ENCODE measurements around the gene RIOK2. TPM values are rescaled to one million over a fixed set of nuclear protein-coding genes. Genes with fewer than 3 reads are reported as not detected.
A peak's percentile ranks its signal among the peaks of the same experiment; 100 is the strongest.

Gene RIOK2
- total RNA-seq, 1 donor: 37.6 TPM

GRCh38 chr5:97133101-97133500 lies 49.9 kb downstream of the RIOK2 start:
- TF ChIP-seq, protein P1, sequence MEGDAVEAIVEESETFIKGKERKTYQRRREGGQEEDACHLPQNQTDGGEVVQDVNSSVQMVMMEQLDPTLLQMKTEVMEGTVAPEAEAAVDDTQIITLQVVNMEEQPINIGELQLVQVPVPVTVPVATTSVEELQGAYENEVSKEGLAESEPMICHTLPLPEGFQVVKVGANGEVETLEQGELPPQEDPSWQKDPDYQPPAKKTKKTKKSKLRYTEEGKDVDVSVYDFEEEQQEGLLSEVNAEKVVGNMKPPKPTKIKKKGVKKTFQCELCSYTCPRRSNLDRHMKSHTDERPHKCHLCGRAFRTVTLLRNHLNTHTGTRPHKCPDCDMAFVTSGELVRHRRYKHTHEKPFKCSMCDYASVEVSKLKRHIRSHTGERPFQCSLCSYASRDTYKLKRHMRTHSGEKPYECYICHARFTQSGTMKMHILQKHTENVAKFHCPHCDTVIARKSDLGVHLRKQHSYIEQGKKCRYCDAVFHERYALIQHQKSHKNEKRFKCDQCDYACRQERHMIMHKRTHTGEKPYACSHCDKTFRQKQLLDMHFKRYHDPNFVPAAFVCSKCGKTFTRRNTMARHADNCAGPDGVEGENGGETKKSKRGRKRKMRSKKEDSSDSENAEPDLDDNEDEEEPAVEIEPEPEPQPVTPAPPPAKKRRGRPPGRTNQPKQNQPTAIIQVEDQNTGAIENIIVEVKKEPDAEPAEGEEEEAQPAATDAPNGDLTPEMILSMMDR (IDR thresholded peaks at IDR 0.05; ENCODE audit: insufficient read depth, low read depth, low read length): no peak
- DNase-seq (ENCODE audit: low read depth): no peak
- H3K4me3 ChIP-seq (ENCODE audit: low read depth, low read length): no peak overlapping the region

DNA sequence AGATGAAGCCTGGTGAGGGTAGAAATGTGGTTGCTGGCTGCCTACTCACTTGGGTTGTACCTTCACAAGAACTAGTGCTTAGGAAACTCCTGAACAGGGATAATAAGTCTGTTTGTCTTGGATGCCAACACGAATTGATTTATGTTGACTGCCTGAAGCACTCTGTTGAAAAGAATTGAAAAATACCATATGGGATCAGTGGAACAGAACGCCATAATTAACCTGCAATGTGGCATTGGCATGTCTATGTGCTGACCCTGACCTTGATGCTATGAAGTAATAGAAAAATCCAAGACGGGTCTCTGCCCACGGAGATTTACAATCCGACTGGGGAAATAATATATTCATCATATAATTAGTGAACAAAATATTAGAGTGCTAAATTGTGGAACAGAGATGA lies 51.1 kb downstream of the RIOK2 start:
- no peak overlapping the region for H3K4me3 ChIP-seq (ENCODE audit: low read depth, low read length)
- TF ChIP-seq, protein P1 (IDR thresholded peaks at IDR 0.05; ENCODE audit: insufficient read depth, low read depth, low read length): no peak
- DNase-seq (ENCODE audit: low read depth): no peak

DNA sequence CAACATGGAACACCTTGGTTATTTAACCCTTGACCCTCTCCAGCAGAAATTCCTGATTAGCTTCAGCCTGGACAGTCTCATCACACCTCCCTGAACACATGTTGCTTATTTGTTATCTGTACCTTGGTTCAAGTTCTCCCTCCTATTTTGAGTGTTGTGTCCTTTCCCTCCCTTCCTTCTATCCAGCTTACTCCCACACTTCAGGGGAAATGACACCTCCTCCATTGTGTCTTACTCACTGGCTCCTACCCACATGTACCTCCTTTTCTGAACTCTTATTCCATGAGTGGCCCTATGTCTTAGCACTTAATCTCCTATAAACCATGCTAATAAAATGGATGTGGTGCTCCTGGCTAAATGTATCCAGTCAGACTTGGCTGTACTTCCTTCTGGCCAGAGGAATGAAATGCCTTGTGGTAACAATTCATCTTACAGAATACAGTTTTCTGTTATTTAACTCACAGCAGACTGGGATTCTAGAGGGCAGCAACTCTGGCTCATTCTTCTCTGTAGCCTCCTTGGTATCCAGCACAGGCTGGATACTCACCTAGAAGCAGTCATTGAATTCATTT lies 51.8 kb downstream of the RIOK2 start:
- DNase-seq (ENCODE audit: low read depth): peak; percentile 20
- H3K4me3 ChIP-seq (ENCODE audit: low read depth, low read length): no peak overlapping the region
- TF ChIP-seq, protein P1 (IDR thresholded peaks at IDR 0.05; ENCODE audit: insufficient read depth, low read depth, low read length): no peak

GRCh38 chr5:97127727-97128126 lies 55.3 kb downstream of the RIOK2 start:
- TF ChIP-seq, protein P1 (IDR thresholded peaks at IDR 0.05; ENCODE audit: insufficient read depth, low read depth, low read length): no peak
- no peak for DNase-seq (ENCODE audit: low read depth)
- no peak overlapping the region for H3K4me3 ChIP-seq (ENCODE audit: low read depth, low read length)

- no peak for DNase-seq (ENCODE audit: low read depth)
- TF ChIP-seq, protein P1 (IDR thresholded peaks at IDR 0.05; ENCODE audit: insufficient read depth, low read depth, low read length): no peak
- H3K4me3 ChIP-seq (ENCODE audit: low read depth, low read length): no peak overlapping the region
These were observed 57.8 kb downstream of the RIOK2 start for GRCh38 chr5:97125125-97125683.

- TF ChIP-seq, protein P1 (IDR thresholded peaks at IDR 0.05; ENCODE audit: insufficient read depth, low read depth, low read length): no peak
- H3K4me3 ChIP-seq (ENCODE audit: low read depth, low read length): no peak overlapping the region
- no peak for DNase-seq (ENCODE audit: low read depth)
These were observed 58.7 kb downstream of the RIOK2 start for GRCh38 chr5:97124335-97124734.

- H3K4me3 ChIP-seq (ENCODE audit: low read depth, low read length): no peak overlapping the region
- DNase-seq (ENCODE audit: low read depth): no peak
- TF ChIP-seq, protein P1 (IDR thresholded peaks at IDR 0.05; ENCODE audit: insufficient read depth, low read depth, low read length): no peak
These were observed 61.2 kb downstream of the RIOK2 start for GRCh38 chr5:97121848-97122247.
